GM19455 (cell line): ENCODE data around the gene R3HDM4.
"Not testable (repeated sequence)": the region's sequence is repeated elsewhere in the genome, so short reads cannot be mapped to it uniquely, and the experiment has no call there.

Experiments used
- ATAC-seq: cut with Tn5 transposase; IDR thresholded peaks from one replicate; pipeline ENCODE4 v1.9.1; 2021; ENCODE audit not compliant: unreplicated experiment

The R3HDM4 gene

GRCh38 chr19:913080-913748 lies at the start of gene R3HDM4:
R3HDM4 (minus strand) TSS chr19:913219; CDS start chr19:913157, 62 bp downstream.
- ATAC-seq, result peak; percentile 53

GRCh38 chr19:961866-962620 lies 49.0 kb upstream of the R3HDM4 start:
- no peak for ATAC-seq

GRCh38 chr19:960601-960938 lies 47.6 kb upstream of the R3HDM4 start:
- no peak for ATAC-seq

- no peak for ATAC-seq
Observed at GRCh38 chr19:960020-960419, 47.0 kb upstream of the R3HDM4 start.

- ATAC-seq, result no peak
Observed at GRCh38 chr19:958967-959855, 46.2 kb upstream of the R3HDM4 start.

- not testable (repeated sequence) for ATAC-seq
Observed at GRCh38 chr19:957578-957977, 44.6 kb upstream of the R3HDM4 start.

GRCh38 chr19:956766-957440 lies 43.9 kb upstream of the R3HDM4 start:
- no peak for ATAC-seq

GRCh38 chr19:955803-956765 lies 43.1 kb upstream of the R3HDM4 start:
- ATAC-seq, result no peak

GRCh38 chr19:954672-955494 lies 41.9 kb upstream of the R3HDM4 start:
- ATAC-seq, result no peak

- ATAC-seq, result no peak
Observed at GRCh38 chr19:954272-954671, 41.3 kb upstream of the R3HDM4 start.

- no peak for ATAC-seq
Observed at GRCh38 chr19:953445-954271, 40.6 kb upstream of the R3HDM4 start.

- no peak for ATAC-seq
Observed at GRCh38 chr19:952680-953444, 39.8 kb upstream of the R3HDM4 start.

- no peak for ATAC-seq
Observed at GRCh38 chr19:952049-952679, 39.1 kb upstream of the R3HDM4 start.

GRCh38 chr19:950352-951066 lies 37.5 kb upstream of the R3HDM4 start:
- no peak for ATAC-seq

GRCh38 chr19:948842-949496 lies 36.0 kb upstream of the R3HDM4 start:
- no peak for ATAC-seq
